T47D (cell line): ENCODE measurements around the gene RANBP3.

ENCODE experiments used
- DNase-seq, 2 experiments: peaks; one replicate each; pipeline versions ENCODE4 v3.0.0 to v3.0.0-alpha.2; 2011 to 2012; ENCODE audit warnings: low read depth in 1 of 2, low spot score in 1 of 2
- JUND ChIP-seq: IDR thresholded peaks from 2 replicates; pipeline ENCODE4 v1.6.1; 2012; ENCODE audit warnings: low read depth
- in situ Hi-C: cut with HindIII; loops from 2 replicates; pipeline ENCODE4 v1.10.0; 2016; ENCODE audit warnings: low sequenced_read_pairs, low pct_unique_long_range_greater_than_20kb

The RANBP3 gene

GRCh38 chr19:5873617-5874199 lies 104.2 kb downstream of the RANBP3 start:
- TF ChIP-seq JUND, result no peak
- DNase-seq, result no peak
- in situ Hi-C loops, result no loop called here

- no peak for DNase-seq
- in situ Hi-C loops, result no loop called here
- TF ChIP-seq JUND, result no peak
Measured at GRCh38 chr19:5870986-5871394, 107.0 kb downstream of the RANBP3 start.

DNA sequence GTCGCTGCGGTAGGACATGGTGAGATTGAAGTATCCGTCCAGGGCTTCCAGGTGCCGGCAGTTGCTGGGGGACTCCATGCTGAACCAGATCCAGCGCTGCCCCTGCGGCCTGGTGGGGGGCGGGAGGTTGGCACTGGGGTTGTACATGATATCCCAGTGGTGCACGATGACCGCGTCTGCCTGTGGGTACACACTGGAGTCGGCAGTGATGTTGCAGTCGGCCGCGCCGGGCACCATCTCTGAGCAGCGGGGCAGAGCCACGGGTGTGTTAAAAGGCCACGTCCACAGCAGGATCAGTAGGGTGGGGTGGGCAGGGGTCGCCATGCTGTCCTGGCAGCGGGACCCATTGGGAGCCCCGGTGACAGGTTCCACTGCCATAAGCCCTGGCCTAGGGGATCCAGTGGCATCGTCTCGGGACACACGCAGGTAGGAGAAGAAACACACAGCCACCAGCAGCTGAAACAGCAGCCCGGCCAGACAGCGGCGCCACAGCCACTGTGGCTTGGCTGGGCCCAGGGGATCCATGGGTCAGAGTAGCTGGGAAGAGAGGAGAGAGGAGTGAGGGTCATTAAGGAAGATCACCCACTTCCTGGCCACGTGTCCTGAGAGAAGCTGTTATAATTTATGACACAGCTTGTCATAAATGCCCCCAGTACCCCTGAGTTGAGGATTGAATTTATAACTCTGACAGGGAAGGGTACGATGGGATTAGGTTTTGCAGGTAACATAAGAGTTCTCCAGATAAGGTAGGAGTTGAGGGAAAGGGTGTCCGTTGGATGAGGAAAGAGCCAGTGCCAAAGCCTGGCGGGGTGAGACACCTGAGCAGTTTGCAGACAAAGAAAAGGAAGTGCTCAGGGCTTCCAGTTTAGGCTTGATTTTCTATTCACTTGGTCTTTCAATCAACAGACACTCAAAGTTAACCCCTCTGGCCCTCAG lies 110.5 kb downstream of the RANBP3 start:
- no peak for TF ChIP-seq JUND
- in situ Hi-C loops, result no loop called here
- no peak for DNase-seq
